Neural progenitor cell (in vitro differentiated cells): ENCODE data around the gene CMC2. TPM values are rescaled to one million over a fixed set of nuclear protein-coding genes. Genes with fewer than 3 reads are reported as not detected.

Source experiments
- DNase-seq: peaks from one replicate; pipeline ENCODE4 v3.0.0-alpha.2; 2016; ENCODE audit warnings: low spot score
- H2AFZ ChIP-seq: fragments of 200-600 bp; sonication (generic); replicated peaks from 2 replicates; pipeline ENCODE4 v1.6.1; 2016; ENCODE audit warnings: antibody characterized with exemption
- H3F3A ChIP-seq: fragments of 200-600 bp; sonication (generic); 2 replicates; pipeline ENCODE4 v1.6.1; 2016; ENCODE audit warnings: antibody characterized with exemption, low read depth
- H3K27ac ChIP-seq: fragments of 200-600 bp; sonication (generic); 2 replicates; pipeline ENCODE4 v1.5.1; 2016; ENCODE audit warnings: mild to moderate bottlenecking
- H3K27me3 ChIP-seq: fragments of 200-600 bp; sonication (generic); 2 replicates; pipeline ENCODE4 v1.6.1; 2016; ENCODE audit warnings: mild to moderate bottlenecking, moderate library complexity
- H3K36me3 ChIP-seq: fragments of 200-600 bp; sonication (generic); 2 replicates; pipeline ENCODE4 v1.5.1; 2016
- H3K4me1 ChIP-seq: fragments of 200-600 bp; sonication (generic); 2 replicates; pipeline ENCODE4 v1.6.1; 2016; ENCODE audit warnings: mixed run types
- H3K4me2 ChIP-seq: fragments of 200-600 bp; sonication (generic); 2 replicates; pipeline ENCODE4 v1.6.1; 2016
- H3K4me3 ChIP-seq: fragments of 200-600 bp; sonication (generic); 2 replicates; pipeline ENCODE4 v1.5.1; 2016
- H3K79me2 ChIP-seq: fragments of 200-600 bp; sonication (generic); 2 replicates; pipeline ENCODE4 v1.6.1; 2016; ENCODE audit warnings: low read depth
- H3K9ac ChIP-seq: fragments of 200-600 bp; sonication (generic); 2 replicates; pipeline ENCODE4 v1.6.1; 2016
- H3K9me3 ChIP-seq: fragments of 200-600 bp; sonication (generic); 2 replicates; pipeline ENCODE4 v1.5.1; 2016; ENCODE audit warnings: low read depth
- H4K20me1 ChIP-seq: fragments of 200-600 bp; sonication (generic); 2 replicates; pipeline ENCODE4 v1.6.1; 2016; ENCODE audit warnings: low read depth
- H3K27ac Mint-ChIP-seq: 3 replicates; pipeline ENCODE4 v1.8.0; 2021; ENCODE audit warnings: mixed read lengths
- H3K27me3 Mint-ChIP-seq: 2 replicates; pipeline ENCODE4 v1.8.0; 2022; ENCODE audit warnings: low read depth, mild to moderate bottlenecking, inconsistent platforms, moderate library complexity, mixed read lengths; ENCODE audit not compliant: insufficient read depth
- H3K36me3 Mint-ChIP-seq: 3 replicates; pipeline ENCODE4 v1.8.0; 2021; ENCODE audit warnings: mixed read lengths
- H3K4me1 Mint-ChIP-seq: 3 replicates; pipeline ENCODE4 v1.8.0; 2021; ENCODE audit warnings: mixed read lengths
- H3K4me3 Mint-ChIP-seq: 3 replicates; pipeline ENCODE4 v1.8.0; 2021; ENCODE audit warnings: mild to moderate bottlenecking, moderate library complexity, mixed read lengths
- H3K9me3 Mint-ChIP-seq: 3 replicates; pipeline ENCODE4 v1.8.0; 2020; ENCODE audit warnings: mixed read lengths
- CTCF ChIP-seq: fragments of 200-600 bp; sonication (generic); IDR thresholded peaks from 2 replicates; pipeline ENCODE4 v1.5.1; 2017; ENCODE audit warnings: antibody characterized with exemption, mild to moderate bottlenecking
- EZH2 ChIP-seq: fragments of 200-600 bp; sonication (generic); IDR thresholded peaks from 2 replicates; pipeline ENCODE4 v1.6.1; 2017; ENCODE audit warnings: antibody characterized with exemption, mild to moderate bottlenecking, moderate library complexity
- EZH2phosphoT487 ChIP-seq: fragments of 200-600 bp; sonication (generic); IDR thresholded peaks from 2 replicates; pipeline ENCODE4 v1.6.1; 2017; ENCODE audit warnings: antibody characterized with exemption
- total RNA-seq: library from RNA; depleted of rRNA; stranded (reverse); fragments of >200 nt; gene quantifications from 2 replicates; pipeline ENCODE4 v1.2.3, GENCODE V29; 2015; ENCODE audit warnings: low replicate concordance

The CMC2 gene
- total RNA-seq, 1 donor from 2014 or later = 138 TPM

DNA sequence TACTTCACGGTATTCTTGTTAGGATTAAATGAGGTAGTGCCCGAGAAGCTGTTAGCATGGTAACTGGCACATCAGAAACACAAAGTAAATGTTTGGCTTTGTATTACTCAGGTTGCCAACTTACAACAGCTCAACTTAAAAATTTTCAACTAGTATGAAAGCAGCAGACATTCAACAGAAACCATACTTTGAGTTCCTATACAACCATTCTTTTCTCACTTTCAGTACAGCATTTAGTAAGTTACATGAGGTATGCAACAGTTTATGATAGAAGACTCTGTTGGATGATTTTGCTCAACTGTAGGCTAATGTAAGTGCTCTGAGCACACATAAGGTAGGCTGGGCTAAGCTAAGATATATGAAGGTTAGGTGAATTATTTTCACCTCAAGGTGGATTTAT, 8.0 kb upstream of the CMC2 start:
- no peaks in the 10 kb centered on the region for H3K9me3 Mint-ChIP-seq
- H3K36me3 Mint-ChIP-seq = peaks cover 26% of the 10 kb centered on the region
- peaks cover 41% of the 10 kb centered on the region for H3K36me3 ChIP-seq
- no peaks in the 10 kb centered on the region for H3K27me3 Mint-ChIP-seq
- H3K4me1 Mint-ChIP-seq = peaks cover 5% of the 10 kb centered on the region
- peaks cover 26% of the 10 kb centered on the region for H3K79me2 ChIP-seq
- H3K9me3 ChIP-seq = no peaks in the 10 kb centered on the region
- no peaks in the 10 kb centered on the region for H3K27me3 ChIP-seq
- peaks cover 10% of the 10 kb centered on the region for H4K20me1 ChIP-seq
- H3K27ac Mint-ChIP-seq = no peak overlapping the region
- no peak overlapping the region for H3K4me3 ChIP-seq
- no peak for DNase-seq
- H3F3A ChIP-seq = no peaks in the 10 kb centered on the region
- no peak overlapping the region for H3K27ac ChIP-seq
- H2AFZ ChIP-seq = no peak overlapping the region
- no peaks in the 10 kb centered on the region for H3K4me1 ChIP-seq
- H3K9ac ChIP-seq = no peak overlapping the region
- no peak overlapping the region for H3K4me2 ChIP-seq
- no peak for TF ChIP-seq EZH2
- TF ChIP-seq EZH2phosphoT487 = no peak
- no peak for TF ChIP-seq CTCF
- no peak overlapping the region for H3K4me3 Mint-ChIP-seq

- H3K4me1 Mint-ChIP-seq = peaks cover 14% of the 10 kb centered on the region
- peaks cover 23% of the 10 kb centered on the region for H4K20me1 ChIP-seq
- H3K9me3 Mint-ChIP-seq = no peaks in the 10 kb centered on the region
- H3K27me3 Mint-ChIP-seq = no peaks in the 10 kb centered on the region
- no peak overlapping the region for H3K4me3 ChIP-seq
- H3K27ac ChIP-seq = no peak overlapping the region
- no peak overlapping the region for H3K4me3 Mint-ChIP-seq
- H3K27ac Mint-ChIP-seq = no peak overlapping the region
- H3K36me3 Mint-ChIP-seq = peaks cover 23% of the 10 kb centered on the region
- H2AFZ ChIP-seq = no peak overlapping the region
- TF ChIP-seq CTCF (no peak), EZH2 (no peak), EZH2phosphoT487 (no peak)
- H3F3A ChIP-seq = no peaks in the 10 kb centered on the region
- H3K79me2 ChIP-seq = peaks cover 43% of the 10 kb centered on the region
- H3K9me3 ChIP-seq = no peaks in the 10 kb centered on the region
- H3K36me3 ChIP-seq = peaks cover 40% of the 10 kb centered on the region
- DNase-seq = no peak
- H3K4me1 ChIP-seq = peaks cover 5% of the 10 kb centered on the region
- H3K9ac ChIP-seq = no peak overlapping the region
- H3K4me2 ChIP-seq = no peak overlapping the region
- H3K27me3 ChIP-seq = no peaks in the 10 kb centered on the region
These were observed 6.3 kb upstream of the CMC2 start for GRCh38 chr16:81012974-81013373.

- Histone ChIP-seq H3K4me2 (peak overlapping the region; percentile 79), H3K9ac (no peak overlapping the region), H3K9me3 (no peaks in the 10 kb centered on the region), H3K27me3 (no peaks in the 10 kb centered on the region), H2AFZ (no peak overlapping the region), H4K20me1 (peaks cover 45% of the 10 kb centered on the region), H3K79me2 (peaks cover 80% of the 10 kb centered on the region), H3F3A (peaks cover 10% of the 10 kb centered on the region), H3K36me3 (peaks cover 15% of the 10 kb centered on the region), H3K27ac (no peak overlapping the region), H3K4me3 (peak overlapping the region; percentile 76), H3K4me1 (peaks cover 17% of the 10 kb centered on the region)
- Mint-ChIP-seq H3K4me3 (peak overlapping the region; percentile 99), H3K9me3 (no peaks in the 10 kb centered on the region), H3K4me1 (peaks cover 35% of the 10 kb centered on the region), H3K27ac (no peak overlapping the region), H3K36me3 (peaks cover 11% of the 10 kb centered on the region), H3K27me3 (peaks cover 3% of the 10 kb centered on the region)
- TF ChIP-seq EZH2 = no peak
- no peak for TF ChIP-seq CTCF
- TF ChIP-seq EZH2phosphoT487 = no peak
- DNase-seq = no peak
These were observed 1.8 kb upstream of the CMC2 start for GRCh38 chr16:81008505-81008789.
